Uterus (tissue), 2 donors: ENCODE measurements around the gene CBX1.

ENCODE experiments used
- CTCF ChIP-seq, 4 experiments: fragments of 200-600 bp in 2 of 4; fragments of 450-650 bp in 2 of 4; sonication (generic) in 2 of 4; IDR thresholded peaks; one replicate each; pipeline ENCODE4 v1.5.1; 2016 to 2019; ENCODE audit warnings: antibody characterized with exemption in 4 of 4, mild to moderate bottlenecking in 2 of 4, moderate library complexity in 1 of 4
- POLR2A ChIP-seq, 2 donors: fragments of 450-650 bp; IDR thresholded peaks; one replicate each; pipeline ENCODE4 v1.6.1; 2016; ENCODE audit warnings: antibody characterized with exemption in 2 of 2, mild to moderate bottlenecking in 1 of 2, moderate library complexity in 1 of 2

GRCh38 chr17:48062273-48062672 lies 39.0 kb downstream of the CBX1 start:
- TF ChIP-seq CTCF (IDR thresholded peaks at IDR 0.05) (no peak), POLR2A (IDR thresholded peaks at IDR 0.05) (no peak)
